Lower leg skin (tissue), 4 donors: ENCODE results near the gene EN1. TPM values are rescaled to one million over a fixed set of nuclear protein-coding genes. Genes with fewer than 3 reads are reported as not detected.

Experiments
- DNase-seq, 2 donors: peaks; one replicate each; pipeline ENCODE4 v3.0.0-alpha.2; 2019; ENCODE audit warnings: low spot score in 2 of 2
- H3K4me3 ChIP-seq: fragments of 200-600 bp; sonication (generic); 2 replicates; pipeline ENCODE4 v1.5.1; 2017; ENCODE audit warnings: mild to moderate bottlenecking, low read depth; ENCODE audit not compliant: poor library complexity, severe bottlenecking
- POLR2A ChIP-seq, 2 donors: fragments of 450-650 bp; IDR thresholded peaks; one replicate each; pipeline ENCODE4 v1.6.1; 2016 to 2017; ENCODE audit warnings: antibody characterized with exemption in 2 of 2, mild to moderate bottlenecking in 1 of 2, moderate library complexity in 1 of 2
- WGBS, 2 donors: methylation state at CpG; one replicate each; pipeline ENCODE4 v1.1.5; 2018; 5-methylcytosine and 5-hydroxymethylcytosine counted together
- intact Hi-C: fragments of 100-400 bp; cut with DNase I; formaldehyde crosslinking; loops from one replicate; pipeline ENCODE4 v1.15.0; 2023; ENCODE audit warnings: low total_unique reads
- total RNA-seq, 4 donors: library from RNA; depleted of rRNA; stranded (reverse); fragments of >200 nt; gene quantifications; one replicate each; pipeline ENCODE4 v1.1.0, GENCODE V29; 2016
- TF ChIP-seq, protein P1 (sequence below), 3 donors: fragments of 450-650 bp; IDR thresholded peaks; one replicate each; pipeline ENCODE4 v1.5.1; 2016; ENCODE audit warnings: antibody characterized with exemption in 3 of 3, mild to moderate bottlenecking in 3 of 3, moderate library complexity in 2 of 3

EN1 gene
- total RNA-seq, result 10 to 100 TPM; 10.2 to 23.2 (median 17.7) TPM

DNA sequence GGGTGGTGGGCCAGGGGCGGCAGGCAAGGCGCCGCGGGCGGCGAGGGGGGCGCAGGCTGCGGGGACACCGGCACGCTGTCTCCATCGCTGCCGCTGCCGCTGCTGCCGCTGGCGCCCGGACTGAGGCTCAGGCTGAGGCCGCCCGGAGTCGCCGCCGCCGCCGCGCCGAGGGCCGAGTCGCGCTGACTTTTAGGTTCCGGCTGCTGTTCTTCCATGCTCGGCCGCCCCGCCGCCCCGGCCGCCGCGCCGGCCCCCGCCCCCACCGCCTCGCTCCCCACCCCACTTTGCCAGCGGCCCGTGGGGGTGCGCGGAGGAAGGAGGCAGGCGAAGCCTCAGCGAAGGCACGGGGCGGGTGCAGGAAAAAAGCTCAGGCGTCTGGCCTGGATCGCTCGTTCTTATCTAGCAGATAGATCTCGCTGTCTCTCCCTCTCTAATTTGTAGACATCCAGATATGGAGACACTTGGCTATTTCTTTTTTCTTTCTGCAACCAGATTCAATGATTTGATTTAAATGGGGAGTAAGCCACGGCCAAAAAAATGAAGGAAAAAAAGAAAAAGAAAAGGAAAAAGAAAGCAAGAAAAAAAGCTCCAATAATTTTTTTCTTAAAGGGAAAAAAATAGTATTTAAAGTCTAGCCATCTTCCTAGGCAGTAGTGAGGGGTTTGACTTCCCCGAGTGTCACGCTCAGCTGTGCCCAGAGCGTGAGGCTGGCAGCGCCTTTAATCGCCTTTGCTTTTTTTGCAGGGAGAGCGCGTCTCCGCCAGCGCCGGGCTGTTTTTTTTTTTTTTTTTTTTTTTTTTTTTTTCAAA is at the start of gene EN1:
Gene EN1, minus strand, starts transcription at position 696 of the 809 bp plus-strand sequence. Its CDS starts 481 bp downstream, at position 215.
- 0 to 1% methylated on average over 29 to 38 of the region's 64 CpGs for WGBS, 2 donors
- peak within 1 kb of the TSS; percentile 43 for H3K4me3 ChIP-seq
- no peak for TF ChIP-seq POLR2A (IDR thresholded peaks at IDR 0.05)
- TF ChIP-seq, protein P1, sequence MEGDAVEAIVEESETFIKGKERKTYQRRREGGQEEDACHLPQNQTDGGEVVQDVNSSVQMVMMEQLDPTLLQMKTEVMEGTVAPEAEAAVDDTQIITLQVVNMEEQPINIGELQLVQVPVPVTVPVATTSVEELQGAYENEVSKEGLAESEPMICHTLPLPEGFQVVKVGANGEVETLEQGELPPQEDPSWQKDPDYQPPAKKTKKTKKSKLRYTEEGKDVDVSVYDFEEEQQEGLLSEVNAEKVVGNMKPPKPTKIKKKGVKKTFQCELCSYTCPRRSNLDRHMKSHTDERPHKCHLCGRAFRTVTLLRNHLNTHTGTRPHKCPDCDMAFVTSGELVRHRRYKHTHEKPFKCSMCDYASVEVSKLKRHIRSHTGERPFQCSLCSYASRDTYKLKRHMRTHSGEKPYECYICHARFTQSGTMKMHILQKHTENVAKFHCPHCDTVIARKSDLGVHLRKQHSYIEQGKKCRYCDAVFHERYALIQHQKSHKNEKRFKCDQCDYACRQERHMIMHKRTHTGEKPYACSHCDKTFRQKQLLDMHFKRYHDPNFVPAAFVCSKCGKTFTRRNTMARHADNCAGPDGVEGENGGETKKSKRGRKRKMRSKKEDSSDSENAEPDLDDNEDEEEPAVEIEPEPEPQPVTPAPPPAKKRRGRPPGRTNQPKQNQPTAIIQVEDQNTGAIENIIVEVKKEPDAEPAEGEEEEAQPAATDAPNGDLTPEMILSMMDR (IDR thresholded peaks at IDR 0.05), result no peak
- intact Hi-C loops, result no loop called here
- peak in 1 of 2 donors; percentile 87 for DNase-seq

DNA sequence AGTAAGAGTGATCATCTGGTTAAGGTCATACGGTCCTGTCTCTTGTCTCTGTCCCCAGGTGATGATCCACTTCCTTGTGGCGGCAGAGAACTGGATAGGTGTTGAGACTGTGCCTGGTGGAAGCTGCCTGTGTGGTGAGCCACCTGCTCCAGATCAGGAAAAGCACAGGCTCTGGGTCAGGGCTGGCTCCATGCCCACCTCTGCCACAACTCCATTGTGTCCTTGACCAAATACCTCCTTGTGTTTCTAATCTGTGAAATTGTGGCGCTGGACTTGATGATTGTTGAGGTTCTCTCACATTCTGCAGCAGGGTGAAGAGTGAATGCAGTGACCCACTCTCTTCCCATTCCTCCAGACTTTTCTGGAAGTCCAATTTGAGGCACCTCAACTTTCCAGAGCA is 45.7 kb upstream of the EN1 start:
- 79 to 90% methylated on average over 3 of the region's 3 CpGs for WGBS, 2 donors
- no peak for TF ChIP-seq POLR2A (IDR thresholded peaks at IDR 0.05)
- TF ChIP-seq, protein P1 (IDR thresholded peaks at IDR 0.05), result no peak
- intact Hi-C loops, result no loop called here
- DNase-seq, result no peak
- H3K4me3 ChIP-seq, result no peak overlapping the region

DNA sequence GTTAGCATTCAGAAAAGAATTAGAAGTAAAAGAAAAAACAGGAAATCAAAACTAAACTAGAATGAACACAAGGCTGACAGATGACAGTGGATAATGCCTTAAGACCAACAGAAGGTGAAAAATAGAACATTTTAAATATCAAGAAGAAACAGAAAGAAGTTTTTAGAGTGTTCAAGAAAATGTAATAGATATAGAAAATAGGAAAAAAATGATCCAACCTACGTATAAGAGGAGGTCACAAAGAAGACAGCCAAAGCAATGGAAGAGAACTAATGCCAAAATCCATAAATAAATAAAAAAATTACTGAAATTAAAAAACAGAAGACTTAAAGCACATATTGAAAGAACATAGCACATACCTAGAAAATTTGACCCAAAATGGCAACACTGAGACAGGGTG is 42.5 kb upstream of the EN1 start:
- WGBS, 2 donors, result 77 to 89% methylated on average over 1 of the region's 1 CpG
- intact Hi-C loops, result loop anchor here (10.0 kb wide), 1 partner anchor 405 kb away; no protein-coding TSS in a partner anchor
- DNase-seq, result no peak
- H3K4me3 ChIP-seq, result no peak overlapping the region
- TF ChIP-seq POLR2A (IDR thresholded peaks at IDR 0.05), result no peak
- TF ChIP-seq, protein P1 (IDR thresholded peaks at IDR 0.05), result no peak

DNA sequence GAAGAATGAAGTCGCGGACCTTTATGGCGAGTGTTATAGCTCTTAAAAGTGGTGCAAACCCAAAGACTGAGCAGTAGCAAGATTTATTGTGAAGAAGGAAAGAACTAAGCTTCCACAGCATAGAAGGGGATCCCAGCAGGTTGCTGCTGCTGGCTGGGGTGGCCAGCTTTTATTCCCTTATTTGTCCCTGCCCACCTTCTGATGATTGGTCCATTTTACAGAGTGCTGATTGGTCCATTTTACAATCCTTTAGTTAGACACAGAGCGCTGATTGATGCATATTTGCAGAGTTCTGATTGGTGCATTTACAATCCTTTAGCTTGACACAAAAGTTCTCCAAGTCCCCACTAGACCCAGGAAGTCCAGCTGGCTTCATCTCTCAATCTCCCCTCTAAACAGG is 36.3 kb upstream of the EN1 start:
- TF ChIP-seq, protein P1 (IDR thresholded peaks at IDR 0.05), result no peak
- no peak for TF ChIP-seq POLR2A (IDR thresholded peaks at IDR 0.05)
- no peak for DNase-seq
- WGBS, 2 donors, result 75 to 90% methylated on average over 4 of the region's 4 CpGs
- no peak overlapping the region for H3K4me3 ChIP-seq
- intact Hi-C loops, result loop anchor here (10.0 kb wide), 1 partner anchor 411 kb away; no protein-coding TSS in a partner anchor

DNA sequence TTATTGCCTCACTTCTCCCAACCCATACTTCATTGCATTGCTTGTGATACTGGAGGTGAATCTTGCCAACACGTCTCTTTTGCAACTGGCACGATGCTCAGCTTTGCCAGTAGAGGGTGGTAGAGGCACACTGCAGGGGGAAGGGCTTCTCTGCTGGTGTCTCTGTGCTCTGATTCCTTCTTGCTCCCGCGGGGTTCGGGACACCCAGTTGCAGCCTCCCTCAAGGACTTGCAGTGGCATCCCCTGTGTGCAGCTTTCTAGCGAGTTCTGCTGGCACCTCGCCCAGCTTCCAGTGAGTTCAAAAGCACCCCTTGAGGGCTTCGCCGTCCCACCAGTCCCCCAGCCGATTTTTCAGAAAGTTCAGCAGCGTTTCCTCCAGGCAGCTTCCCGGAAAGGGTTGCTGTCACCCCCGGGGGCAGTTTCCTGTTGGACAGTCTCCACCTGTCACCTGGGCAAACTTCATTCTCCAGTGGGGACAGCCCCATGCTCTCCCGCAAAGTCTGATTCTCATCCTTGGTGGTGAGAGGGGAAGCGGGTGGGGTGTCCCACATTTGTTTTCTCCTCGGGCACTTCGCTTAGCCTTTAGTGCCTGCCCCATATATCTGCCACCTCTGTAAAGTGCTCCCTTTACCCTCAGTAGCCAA is 35.4 kb upstream of the EN1 start:
- no peak for TF ChIP-seq POLR2A (IDR thresholded peaks at IDR 0.05)
- TF ChIP-seq, protein P1 (IDR thresholded peaks at IDR 0.05), result peak in 1 of 3 donors; percentile 76
- WGBS, 2 donors, result 10 to 12% methylated on average over 17 of the region's 17 CpGs
- peak; percentile 53 to 90 for DNase-seq
- no peak overlapping the region for H3K4me3 ChIP-seq
- intact Hi-C loops, result loop anchor here (10.0 kb wide), 1 partner anchor 412 kb away; no protein-coding TSS in a partner anchor
